Panc1 (cell line): ENCODE results near the gene SHOC2.

Source experiments
- CTCF ChIP-seq: fragments of 450-650 bp; IDR thresholded peaks from 2 replicates; pipeline ENCODE4 v1.5.1; 2017; ENCODE audit warnings: mild to moderate bottlenecking
- POLR2AphosphoS5 ChIP-seq: IDR thresholded peaks from 2 replicates; pipeline ENCODE4 v1.6.1; 2012; ENCODE audit warnings: mild to moderate bottlenecking, low read depth, low read length, moderate library complexity

DNA sequence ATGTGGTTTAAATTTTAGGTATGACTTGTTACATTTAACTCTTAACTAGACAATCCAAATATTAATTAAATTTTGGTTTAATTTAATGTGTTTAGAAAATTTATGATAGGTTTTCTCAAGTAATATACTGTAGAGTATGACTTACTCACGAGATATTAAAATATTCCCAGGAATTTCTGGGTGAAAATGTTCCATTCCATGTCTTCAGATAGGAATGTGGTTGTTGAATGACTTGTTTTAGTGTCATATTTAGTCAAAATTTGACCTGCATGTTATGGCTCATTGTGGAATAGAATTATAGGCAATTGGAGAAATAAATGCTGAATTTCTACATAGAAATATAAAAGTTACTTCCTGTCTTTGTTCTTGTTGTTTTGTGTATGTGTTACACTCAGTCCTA, 46.7 kb downstream of the SHOC2 start:
- TF ChIP-seq CTCF (no peak), POLR2AphosphoS5 (no peak)
